HCT116 (cell line): ENCODE measurements around the gene ADAMTS9. TPM values are rescaled to one million over a fixed set of nuclear protein-coding genes. Genes with fewer than 3 reads are reported as not detected.

Experiments
- ATAC-seq: fragments of 200-7000 bp; cut with Tn5 transposase; 2 replicates; pipeline ENCODE4 v1.9.1; 2020; ENCODE audit warnings: mild to moderate bottlenecking, moderate library complexity
- BruUV-seq: library from RNA; stranded (reverse); fragments of 400-500 nt; replicated peaks from 2 replicates; lab custom pipeline; 2021; lab: Mats Ljungman, UMichigan
- CTCF ChIA-PET: fragments of 300-600 bp; sonication (Branson Sonifier 250); formaldehyde crosslinking; loops from one replicate; lab custom pipeline; 2021; ENCODE audit warnings: antibody characterized with exemption; lab: Charles Lee
- POLR2A ChIA-PET: fragments of 300-600, 350-600 bp; sonication (Branson Sonifier 250); formaldehyde crosslinking; loops from one replicate; lab custom pipeline; 2021; ENCODE audit warnings: antibody characterized with exemption; lab: Charles Lee
- RAD21 ChIA-PET, 2 experiments: fragments of 300-600 bp; sonication (Branson Sonifier 250); formaldehyde crosslinking; loops; one replicate each; lab custom pipeline; 2023; ENCODE audit warnings: low total read pairs in 2 of 2; ENCODE audit not compliant: uncharacterized antibody in 2 of 2, unreplicated experiment in 2 of 2, low non-redundant PET in 1 of 2; lab: Charles Lee
- DNase-seq: peaks from one replicate; pipeline ENCODE4 v3.0.0-alpha.2; 2010; ENCODE audit warnings: low read depth, low spot score
- H2AFZ ChIP-seq: fragments of 200-600 bp; shearing (Covaris generic), sonication (generic); 2 replicates; pipeline ENCODE4 v1.6.1; 2017; ENCODE audit warnings: low read depth, mixed run types, mixed read lengths, antibody characterized with exemption, low read length; ENCODE audit not compliant: poor library complexity, severe bottlenecking
- H3K27ac ChIP-seq: 2 replicates; pipeline ENCODE4 v1.5.1; 2012; ENCODE audit warnings: low read depth, low read length
- H3K27me3 ChIP-seq: fragments of 200-600 bp; sonication (generic); 2 replicates; pipeline ENCODE4 v1.6.1; 2016; ENCODE audit warnings: mixed run types, low read length, mixed read lengths; ENCODE audit not compliant: insufficient read depth
- H3K36me3 ChIP-seq, 2 experiments: fragments of 200-500 bp in 1 of 2; fragments of 200-600 bp in 1 of 2; sonication (Bioruptor generic) in 1 of 2; sonication (generic) in 1 of 2; 2 replicates each; pipeline versions ENCODE4 v1.5.1 to v1.6.1; 2014 to 2016; ENCODE audit warnings: low read length in 2 of 2, inconsistent platforms in 1 of 2, mixed read lengths in 1 of 2, mixed run types in 1 of 2; ENCODE audit not compliant: insufficient read depth in 2 of 2, control insufficient read depth in 1 of 2
- H3K4me1 ChIP-seq, 2 experiments: fragments of 200-600 bp in 1 of 2; sonication (generic) in 1 of 2; 2 replicates each; pipeline versions ENCODE4 v1.5.1 to v1.6.1; 2012 to 2017; ENCODE audit warnings: low read length in 2 of 2, inconsistent platforms in 1 of 2, mild to moderate bottlenecking in 1 of 2, mixed read lengths in 1 of 2, mixed run types in 1 of 2, moderate library complexity in 1 of 2; ENCODE audit not compliant: insufficient read depth in 2 of 2, control insufficient read depth in 1 of 2
- H3K4me2 ChIP-seq: fragments of 200-600 bp; sonication (generic); 2 replicates; pipeline ENCODE4 v1.6.1; 2017; ENCODE audit warnings: mixed run types, low read length, mixed read lengths
- H3K4me3 ChIP-seq, 2 experiments: fragments of 200-600 bp in 1 of 2; sonication (generic) in 1 of 2; replicated peaks in 1 of 2; 2 replicates each; pipeline ENCODE4 v1.5.1; 2011 to 2016; ENCODE audit warnings: low read length in 2 of 2, control low read depth in 1 of 2, low read depth in 1 of 2, mild to moderate bottlenecking in 1 of 2, mixed read lengths in 1 of 2, mixed run types in 1 of 2
- H3K79me2 ChIP-seq: fragments of 200-600 bp; sonication (generic); 2 replicates; pipeline ENCODE4 v1.6.1; 2017; ENCODE audit warnings: mild to moderate bottlenecking, mixed run types, low read length, moderate library complexity, mixed read lengths; ENCODE audit not compliant: insufficient read depth
- H3K9ac ChIP-seq: fragments of 200-600 bp; sonication (generic); 2 replicates; pipeline ENCODE4 v1.6.1; 2016; ENCODE audit warnings: low read length, mixed read lengths
- H3K9me2 ChIP-seq: fragments of 200-600 bp; sonication (generic), shearing (Covaris generic); 2 replicates; pipeline ENCODE4 v1.6.1; 2017; ENCODE audit warnings: mixed run types, mild to moderate bottlenecking, moderate library complexity; ENCODE audit not compliant: insufficient read depth
- H3K9me3 ChIP-seq, 2 experiments: fragments of 200-500 bp in 1 of 2; fragments of 200-600 bp in 1 of 2; sonication (Bioruptor generic) in 1 of 2; sonication (generic) in 1 of 2; 2 replicates each; pipeline ENCODE4 v1.6.1; 2014 to 2017; ENCODE audit warnings: low read length in 2 of 2, mixed read lengths in 2 of 2, inconsistent platforms in 1 of 2, low read depth in 1 of 2, mild to moderate bottlenecking in 1 of 2, mixed run types in 1 of 2, moderate library complexity in 1 of 2; ENCODE audit not compliant: control insufficient read depth in 1 of 2, insufficient read depth in 1 of 2
- H4K20me1 ChIP-seq: fragments of 200-600 bp; sonication (generic), shearing (Covaris generic); 2 replicates; pipeline ENCODE4 v1.6.1; 2017; ENCODE audit warnings: mixed run types, mild to moderate bottlenecking, moderate library complexity; ENCODE audit not compliant: insufficient read depth
- CBX3 ChIP-seq: IDR thresholded peaks from 2 replicates; pipeline ENCODE4 v1.6.1; 2012; ENCODE audit warnings: low read depth
- CEBPB ChIP-seq: IDR thresholded peaks from 2 replicates; pipeline ENCODE4 v1.6.1; 2012; ENCODE audit warnings: low read depth
- POLR2AphosphoS5 ChIP-seq: IDR thresholded peaks from 2 replicates; pipeline ENCODE4 v1.6.1; 2011; ENCODE audit warnings: mild to moderate bottlenecking, low read depth, low read length, moderate library complexity
- SRF ChIP-seq: IDR thresholded peaks from 2 replicates; pipeline ENCODE4 v1.6.1; 2012; ENCODE audit warnings: low read depth
- YY1 ChIP-seq: IDR thresholded peaks from 2 replicates; pipeline ENCODE4 v1.6.1; 2011; ENCODE audit warnings: low read length, low read depth, moderate library complexity, mild to moderate bottlenecking; ENCODE audit not compliant: insufficient replicate concordance; ENCODE audit errors: extremely low read depth
- intact Hi-C: fragments of 100-400 bp; cut with micrococcal nuclease; formaldehyde crosslinking; loops from 2 replicates; pipeline ENCODE4 v1.10.0; 2022
- total RNA-seq: library from RNA; stranded (reverse); gene quantifications from one replicate; pipeline ENCODE4 v1.2.1, GENCODE V29; 2021; ENCODE audit not compliant: unreplicated experiment
- TF ChIP-seq, protein P1 (sequence below): IDR thresholded peaks from 2 replicates; pipeline ENCODE4 v1.6.1; 2012; ENCODE audit warnings: low read depth
- TF ChIP-seq, protein P2 (sequence below): IDR thresholded peaks from 2 replicates; pipeline ENCODE4 v1.6.1; 2012
- TF ChIP-seq, protein P3 (sequence below): IDR thresholded peaks from 2 replicates; pipeline ENCODE4 v1.6.1; 2012

Gene ADAMTS9
- total RNA-seq, 1 experiment from 2014 or later = 0.05 TPM

DNA sequence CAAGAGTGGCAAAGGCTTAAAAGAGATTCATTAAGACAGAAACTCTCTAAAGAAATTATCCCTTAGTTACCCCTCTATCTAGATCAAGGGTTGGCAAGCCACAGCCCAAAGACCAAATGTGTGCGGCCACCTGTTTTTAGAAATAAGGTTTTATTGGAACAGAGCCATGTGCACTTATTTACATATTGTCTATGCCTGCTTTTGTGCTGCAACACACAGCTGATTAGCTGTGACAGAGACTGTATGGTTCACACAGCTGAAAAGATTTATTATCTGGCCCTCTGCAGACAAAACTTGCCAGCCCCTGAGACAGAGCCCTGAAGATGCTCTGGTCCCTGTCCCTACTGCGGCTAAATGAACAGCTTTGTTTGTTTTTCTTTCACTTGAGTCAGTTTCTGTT is 88.1 kb downstream of the ADAMTS9 start (continued):
- TF ChIP-seq, protein P1, sequence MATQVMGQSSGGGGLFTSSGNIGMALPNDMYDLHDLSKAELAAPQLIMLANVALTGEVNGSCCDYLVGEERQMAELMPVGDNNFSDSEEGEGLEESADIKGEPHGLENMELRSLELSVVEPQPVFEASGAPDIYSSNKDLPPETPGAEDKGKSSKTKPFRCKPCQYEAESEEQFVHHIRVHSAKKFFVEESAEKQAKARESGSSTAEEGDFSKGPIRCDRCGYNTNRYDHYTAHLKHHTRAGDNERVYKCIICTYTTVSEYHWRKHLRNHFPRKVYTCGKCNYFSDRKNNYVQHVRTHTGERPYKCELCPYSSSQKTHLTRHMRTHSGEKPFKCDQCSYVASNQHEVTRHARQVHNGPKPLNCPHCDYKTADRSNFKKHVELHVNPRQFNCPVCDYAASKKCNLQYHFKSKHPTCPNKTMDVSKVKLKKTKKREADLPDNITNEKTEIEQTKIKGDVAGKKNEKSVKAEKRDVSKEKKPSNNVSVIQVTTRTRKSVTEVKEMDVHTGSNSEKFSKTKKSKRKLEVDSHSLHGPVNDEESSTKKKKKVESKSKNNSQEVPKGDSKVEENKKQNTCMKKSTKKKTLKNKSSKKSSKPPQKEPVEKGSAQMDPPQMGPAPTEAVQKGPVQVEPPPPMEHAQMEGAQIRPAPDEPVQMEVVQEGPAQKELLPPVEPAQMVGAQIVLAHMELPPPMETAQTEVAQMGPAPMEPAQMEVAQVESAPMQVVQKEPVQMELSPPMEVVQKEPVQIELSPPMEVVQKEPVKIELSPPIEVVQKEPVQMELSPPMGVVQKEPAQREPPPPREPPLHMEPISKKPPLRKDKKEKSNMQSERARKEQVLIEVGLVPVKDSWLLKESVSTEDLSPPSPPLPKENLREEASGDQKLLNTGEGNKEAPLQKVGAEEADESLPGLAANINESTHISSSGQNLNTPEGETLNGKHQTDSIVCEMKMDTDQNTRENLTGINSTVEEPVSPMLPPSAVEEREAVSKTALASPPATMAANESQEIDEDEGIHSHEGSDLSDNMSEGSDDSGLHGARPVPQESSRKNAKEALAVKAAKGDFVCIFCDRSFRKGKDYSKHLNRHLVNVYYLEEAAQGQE = no peak
- TF ChIP-seq CBX3 = no peak
- no peak for TF ChIP-seq CEBPB
- no peak for TF ChIP-seq SRF
- TF ChIP-seq, protein P2, sequence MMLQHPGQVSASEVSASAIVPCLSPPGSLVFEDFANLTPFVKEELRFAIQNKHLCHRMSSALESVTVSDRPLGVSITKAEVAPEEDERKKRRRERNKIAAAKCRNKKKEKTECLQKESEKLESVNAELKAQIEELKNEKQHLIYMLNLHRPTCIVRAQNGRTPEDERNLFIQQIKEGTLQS = no peak
- TF ChIP-seq POLR2AphosphoS5 = no peak

DNA sequence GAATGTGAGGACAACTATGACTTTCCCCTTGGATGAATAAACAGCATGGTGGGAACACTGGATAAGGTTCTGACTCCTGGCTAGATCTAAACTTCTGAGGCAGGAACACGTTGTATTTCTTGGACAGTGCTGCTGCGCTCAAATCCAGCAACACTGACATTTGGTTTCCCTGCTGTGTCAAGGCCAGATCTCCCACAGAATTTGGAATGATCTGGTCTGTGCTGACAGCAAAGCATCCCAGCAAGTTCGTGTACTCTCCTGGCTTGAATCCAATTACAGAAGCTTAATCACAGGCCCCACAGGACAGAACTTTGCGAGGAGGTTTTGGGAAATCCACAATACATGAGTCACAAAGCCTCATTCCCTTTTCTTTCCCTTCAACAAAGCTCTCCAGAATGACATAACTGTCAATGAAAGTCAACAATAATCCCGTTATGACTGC is 92.5 kb downstream of the ADAMTS9 start:
- BruUV-seq = no TSS peak
- POLR2A ChIA-PET = no interaction called here

More for the DNA sequence above, 92.5 kb downstream of the ADAMTS9 start:
- H3K9me2 ChIP-seq = no peaks in the 10 kb centered on the region
- peaks cover 27% of the 10 kb centered on the region for H3K27me3 ChIP-seq
- H3K27ac ChIP-seq = no peak overlapping the region
- no peaks in the 10 kb centered on the region for H3K79me2 ChIP-seq
- CTCF ChIA-PET = no interaction called here
- DNase-seq (no peak), ATAC-seq (no peak)
- intact Hi-C loops = no loop called here
- no peaks in the 10 kb centered on the region for H3K9me3 ChIP-seq
- no peak overlapping the region for H3K9ac ChIP-seq
- RAD21 ChIA-PET = no interaction called here
- no peak for TF ChIP-seq YY1
- TF ChIP-seq, protein P2 = no peak
- TF ChIP-seq, protein P3, sequence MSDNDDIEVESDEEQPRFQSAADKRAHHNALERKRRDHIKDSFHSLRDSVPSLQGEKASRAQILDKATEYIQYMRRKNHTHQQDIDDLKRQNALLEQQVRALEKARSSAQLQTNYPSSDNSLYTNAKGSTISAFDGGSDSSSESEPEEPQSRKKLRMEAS = no peak
- TF ChIP-seq, all 23 proteins: peak for 0
- H3K4me2 ChIP-seq = no peak overlapping the region
- H3K36me3 ChIP-seq = no peaks in the 10 kb centered on the region
- H3K4me1 ChIP-seq = no peaks in the 10 kb centered on the region
- no peak overlapping the region for H3K4me3 ChIP-seq
- H2AFZ ChIP-seq = no peak overlapping the region
- H4K20me1 ChIP-seq = no peaks in the 10 kb centered on the region
